HUDEP-2 (cell line): ENCODE measurements around the gene RAPGEFL1.
"Not testable (repeated sequence)": the region's sequence is repeated elsewhere in the genome, so short reads cannot be mapped to it uniquely, and the experiment has no call there.

Experiments
- DNase-seq, 76 experiments: peaks; one replicate each; lab custom pipeline; 2025; ENCODE audit not compliant: unreplicated experiment in 76 of 76; lab: John Stamatoyannopoulos, UW

The RAPGEFL1 gene

GRCh38 chr17:40173778-40174135 lies 3.5 kb upstream of the RAPGEFL1 start:
- no peak for DNase-seq

GRCh38 chr17:40174514-40174913 lies 2.8 kb upstream of the RAPGEFL1 start:
- no peak for DNase-seq

GRCh38 chr17:40175928-40176753 lies 1.1 kb upstream of the RAPGEFL1 start:
- no peak for DNase-seq

GRCh38 chr17:40176754-40177110 lies 538 bp upstream of the RAPGEFL1 start:
- DNase-seq, result no peak

GRCh38 chr17:40178021-40178601 lies 841 bp downstream of the RAPGEFL1 start:
- DNase-seq, result no peak

- DNase-seq, result no peak
Measured at GRCh38 chr17:40178660-40179059, 1.4 kb downstream of the RAPGEFL1 start.

GRCh38 chr17:40179923-40180659 lies 2.8 kb downstream of the RAPGEFL1 start:
- DNase-seq, result no peak

GRCh38 chr17:40180694-40181093 lies 3.4 kb downstream of the RAPGEFL1 start:
- DNase-seq, result no peak

- no peak for DNase-seq
Measured at GRCh38 chr17:40181205-40181604, 3.9 kb downstream of the RAPGEFL1 start.

GRCh38 chr17:40182606-40183005 lies 5.3 kb downstream of the RAPGEFL1 start:
- DNase-seq, result no peak

GRCh38 chr17:40187238-40187637 lies 10.0 kb downstream of the RAPGEFL1 start:
- DNase-seq, result no peak

GRCh38 chr17:40188694-40189093 lies 11.4 kb downstream of the RAPGEFL1 start:
- no peak for DNase-seq

- peak in 5 of 76 experiments; percentile 13 to 28 (median 16) for DNase-seq
Measured at GRCh38 chr17:40190197-40191021, 13.1 kb downstream of the RAPGEFL1 start.

- peak in 64 of 76 experiments; percentile 13 to 72 (median 49) for DNase-seq
Measured at GRCh38 chr17:40191237-40192208, 14.3 kb downstream of the RAPGEFL1 start.

- DNase-seq, result no peak
Measured at GRCh38 chr17:40192961-40193360, 15.7 kb downstream of the RAPGEFL1 start.

- no peak for DNase-seq
Measured at GRCh38 chr17:40194821-40195220, 17.6 kb downstream of the RAPGEFL1 start.

- DNase-seq, result no peak
Measured at GRCh38 chr17:40197550-40197949, 20.3 kb downstream of the RAPGEFL1 start.

GRCh38 chr17:40197965-40198456 lies 20.7 kb downstream of the RAPGEFL1 start:
- DNase-seq, result not testable (repeated sequence)

GRCh38 chr17:40198576-40198975 lies 21.3 kb downstream of the RAPGEFL1 start:
- DNase-seq, result no peak
